HG03039 (cell line): ENCODE measurements around the gene VTN.
A peak's percentile ranks its signal among the peaks of the same experiment; 100 is the strongest.

ENCODE experiments used
- ATAC-seq: cut with Tn5 transposase; IDR thresholded peaks from one replicate; pipeline ENCODE4 v1.9.1; 2021; ENCODE audit warnings: mild to moderate bottlenecking, moderate library complexity; ENCODE audit not compliant: unreplicated experiment

The VTN gene

GRCh38 chr17:28395968-28396367 is 25.9 kb upstream of the VTN start:
- ATAC-seq, result no peak

GRCh38 chr17:28395426-28395825 is 25.3 kb upstream of the VTN start:
- no peak for ATAC-seq

- no peak for ATAC-seq
These were observed 24.4 kb upstream of the VTN start for GRCh38 chr17:28394337-28395116.

- no peak for ATAC-seq
These were observed 22.4 kb upstream of the VTN start for GRCh38 chr17:28392491-28392890.

DNA sequence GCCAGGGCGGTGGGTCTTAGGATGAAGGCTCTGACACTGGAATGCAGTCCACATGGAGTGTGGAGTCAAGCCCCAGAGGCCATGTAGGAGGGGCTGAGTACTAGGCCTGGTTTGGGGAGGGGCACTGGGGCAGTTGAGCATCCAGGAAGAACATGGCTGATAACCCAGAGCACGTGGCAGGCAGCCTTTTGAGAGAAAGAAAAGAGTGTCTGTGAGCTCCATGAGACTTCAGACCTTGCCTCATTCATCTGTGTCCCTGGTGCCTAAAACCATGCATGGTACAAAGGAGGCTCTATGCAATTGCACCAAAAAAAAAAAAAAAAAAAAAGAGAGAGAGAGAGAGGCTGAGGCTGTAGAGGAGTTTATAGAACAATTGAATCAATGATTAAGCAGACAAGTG is 21.3 kb upstream of the VTN start:
- ATAC-seq, result no peak

DNA sequence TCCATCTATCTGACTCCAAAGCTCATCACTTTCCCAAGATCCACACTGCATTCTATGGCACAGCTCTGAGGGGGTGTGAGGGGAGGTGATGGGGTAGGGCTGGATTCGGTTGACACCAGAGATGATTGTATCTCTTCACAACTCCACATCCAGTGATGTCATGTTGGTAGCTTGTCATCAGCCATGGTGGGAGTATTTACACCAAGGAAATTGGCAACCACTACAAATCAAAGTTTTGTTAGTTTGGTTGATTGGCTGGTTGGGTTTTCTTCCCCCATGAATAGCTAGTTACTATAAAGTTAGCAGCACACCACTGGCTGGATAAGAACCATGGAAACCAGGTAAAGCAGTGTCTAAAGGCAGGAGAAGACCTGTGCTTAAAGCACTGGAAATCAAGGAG is 20.9 kb upstream of the VTN start:
- ATAC-seq, result no peak

DNA sequence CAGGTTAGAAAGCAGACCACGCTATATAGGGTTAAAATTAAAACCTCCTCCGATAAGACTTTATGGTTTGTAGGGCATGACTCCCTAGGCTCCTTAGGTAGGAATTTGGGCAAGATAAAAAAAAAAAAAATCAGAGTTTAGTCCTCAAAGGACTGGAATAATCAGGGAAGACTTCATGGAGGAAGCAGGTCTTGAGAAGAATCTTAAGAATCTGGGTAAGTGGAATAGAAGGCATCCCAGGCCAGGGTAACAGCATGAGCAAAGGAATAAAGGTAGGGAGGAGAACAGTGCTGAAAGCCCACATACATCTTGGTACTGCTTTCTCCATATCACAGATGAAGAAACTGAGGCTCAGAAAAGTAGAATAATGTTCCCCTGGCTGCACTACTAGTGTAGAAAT is 20.5 kb upstream of the VTN start:
- ATAC-seq, result no peak

- no peak for ATAC-seq
These were observed 20.0 kb upstream of the VTN start for GRCh38 chr17:28390141-28390540.

GRCh38 chr17:28388106-28388505 is 18.0 kb upstream of the VTN start:
- no peak for ATAC-seq

DNA sequence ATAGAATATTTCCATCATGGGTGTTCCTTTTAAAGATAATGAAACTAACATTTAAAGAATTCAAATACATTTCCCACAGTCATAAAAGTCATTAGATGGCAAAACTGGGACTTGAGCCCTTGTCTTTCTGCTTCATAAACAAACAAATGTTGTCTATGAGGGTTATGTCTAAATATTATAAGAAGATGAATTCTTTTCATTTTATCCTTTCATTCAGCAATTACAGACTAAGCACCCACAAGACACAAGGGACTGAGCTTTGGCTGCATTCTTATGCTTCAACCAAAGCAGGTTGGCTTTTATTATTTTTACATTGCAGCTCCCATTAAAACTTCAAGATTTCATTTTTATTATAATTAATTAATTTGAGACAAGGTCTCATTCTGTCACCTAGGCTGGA is 16.3 kb upstream of the VTN start:
- no peak for ATAC-seq

GRCh38 chr17:28385406-28385805 is 15.3 kb upstream of the VTN start:
- ATAC-seq, result no peak

DNA sequence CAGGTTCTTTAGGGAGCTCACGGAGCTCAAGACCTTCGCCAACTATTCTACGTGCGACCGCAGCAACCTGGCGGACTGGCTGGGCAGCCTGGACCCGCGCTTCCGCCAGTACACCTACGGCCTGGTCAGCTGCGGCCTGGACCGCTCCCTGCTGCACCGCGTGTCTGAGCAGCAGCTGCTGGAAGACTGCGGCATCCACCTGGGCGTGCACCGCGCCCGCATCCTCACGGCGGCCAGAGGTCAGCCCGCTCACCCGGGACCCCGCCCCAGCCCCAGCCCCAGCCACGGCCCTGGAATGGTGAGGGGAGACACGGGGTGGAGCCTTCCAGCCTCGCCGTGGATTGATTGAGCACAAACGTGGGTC is 14.9 kb upstream of the VTN start:
- ATAC-seq, result no peak

GRCh38 chr17:28384281-28385036 is 14.4 kb upstream of the VTN start:
- ATAC-seq, result no peak

DNA sequence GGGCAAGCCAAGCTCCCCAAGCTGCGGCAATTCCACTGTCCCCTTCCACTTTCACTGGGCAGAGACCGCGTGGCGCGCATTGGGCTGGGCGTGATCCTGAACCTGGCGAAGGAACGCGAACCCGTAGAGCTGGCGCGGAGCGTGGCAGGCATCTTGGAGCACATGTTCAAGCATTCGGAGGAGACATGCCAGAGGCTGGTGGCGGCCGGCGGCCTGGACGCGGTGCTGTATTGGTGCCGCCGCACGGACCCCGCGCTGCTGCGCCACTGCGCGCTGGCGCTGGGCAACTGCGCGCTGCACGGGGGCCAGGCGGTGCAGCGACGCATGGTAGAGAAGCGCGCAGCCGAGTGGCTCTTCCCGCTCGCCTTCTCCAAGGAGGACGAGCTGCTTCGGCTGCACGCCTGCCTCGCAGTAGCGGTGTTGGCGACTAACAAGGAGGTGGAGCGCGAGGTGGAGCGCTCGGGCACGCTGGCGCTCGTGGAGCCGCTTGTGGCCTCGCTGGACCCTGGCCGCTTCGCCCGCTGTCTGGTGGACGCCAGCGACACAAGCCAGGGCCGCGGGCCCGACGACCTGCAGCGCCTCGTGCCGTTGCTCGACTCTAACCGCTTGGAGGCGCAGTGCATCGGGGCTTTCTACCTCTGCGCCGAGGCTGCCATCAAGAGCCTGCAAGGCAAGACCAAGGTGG is 11.2 kb upstream of the VTN start:
- ATAC-seq, result no peak

DNA sequence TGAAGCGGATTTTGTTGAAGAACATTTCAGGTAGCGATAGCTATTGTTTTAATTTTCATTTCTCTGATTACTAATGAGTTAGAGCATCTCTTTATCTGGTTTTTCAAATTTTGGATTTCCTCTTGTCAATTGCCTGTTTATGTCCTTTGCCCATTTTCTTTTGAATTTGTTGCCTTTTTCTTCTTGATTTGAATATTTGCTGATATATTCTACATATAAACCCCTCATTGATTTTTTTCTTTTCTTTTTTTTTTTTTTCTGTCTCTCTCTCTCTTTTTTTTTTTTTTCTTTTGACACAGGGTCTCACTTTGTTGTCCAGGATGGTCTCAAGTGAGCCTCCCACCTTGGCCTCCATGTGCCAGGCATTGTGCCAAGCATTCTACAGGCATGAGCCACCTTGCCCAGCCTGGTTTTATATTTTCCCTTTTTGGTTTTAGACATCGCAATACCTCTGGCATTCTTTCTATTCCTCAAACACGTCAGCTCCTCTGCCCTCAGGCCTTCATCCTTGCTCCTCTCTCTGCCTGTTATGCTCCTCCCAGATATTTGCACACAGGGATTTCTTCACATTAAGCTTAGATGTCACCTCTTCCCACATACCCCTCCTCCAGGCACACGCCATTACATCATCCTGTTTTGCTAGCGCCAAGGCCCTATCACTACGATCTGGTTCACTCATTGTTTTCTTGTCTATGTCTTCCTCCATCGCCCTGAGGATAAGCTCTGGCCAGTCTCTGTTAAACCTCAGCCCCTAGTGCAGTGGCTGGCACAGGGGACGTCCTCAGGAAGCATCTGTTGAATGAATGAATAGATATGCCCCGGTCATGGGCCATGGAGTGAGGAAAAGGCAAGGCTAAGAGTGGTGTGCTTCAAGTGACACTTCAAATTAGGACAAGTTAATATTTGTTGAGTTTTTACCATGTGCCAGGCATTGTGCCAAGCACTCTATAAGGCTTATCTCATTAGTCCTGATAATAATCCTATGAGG is 10.0 kb upstream of the VTN start:
- ATAC-seq, result no peak

- no peak for ATAC-seq
These were observed 2.8 kb upstream of the VTN start for GRCh38 chr17:28372945-28373274.

- peak; percentile 14 for ATAC-seq
These were observed 2.3 kb upstream of the VTN start for GRCh38 chr17:28372203-28372944.

DNA sequence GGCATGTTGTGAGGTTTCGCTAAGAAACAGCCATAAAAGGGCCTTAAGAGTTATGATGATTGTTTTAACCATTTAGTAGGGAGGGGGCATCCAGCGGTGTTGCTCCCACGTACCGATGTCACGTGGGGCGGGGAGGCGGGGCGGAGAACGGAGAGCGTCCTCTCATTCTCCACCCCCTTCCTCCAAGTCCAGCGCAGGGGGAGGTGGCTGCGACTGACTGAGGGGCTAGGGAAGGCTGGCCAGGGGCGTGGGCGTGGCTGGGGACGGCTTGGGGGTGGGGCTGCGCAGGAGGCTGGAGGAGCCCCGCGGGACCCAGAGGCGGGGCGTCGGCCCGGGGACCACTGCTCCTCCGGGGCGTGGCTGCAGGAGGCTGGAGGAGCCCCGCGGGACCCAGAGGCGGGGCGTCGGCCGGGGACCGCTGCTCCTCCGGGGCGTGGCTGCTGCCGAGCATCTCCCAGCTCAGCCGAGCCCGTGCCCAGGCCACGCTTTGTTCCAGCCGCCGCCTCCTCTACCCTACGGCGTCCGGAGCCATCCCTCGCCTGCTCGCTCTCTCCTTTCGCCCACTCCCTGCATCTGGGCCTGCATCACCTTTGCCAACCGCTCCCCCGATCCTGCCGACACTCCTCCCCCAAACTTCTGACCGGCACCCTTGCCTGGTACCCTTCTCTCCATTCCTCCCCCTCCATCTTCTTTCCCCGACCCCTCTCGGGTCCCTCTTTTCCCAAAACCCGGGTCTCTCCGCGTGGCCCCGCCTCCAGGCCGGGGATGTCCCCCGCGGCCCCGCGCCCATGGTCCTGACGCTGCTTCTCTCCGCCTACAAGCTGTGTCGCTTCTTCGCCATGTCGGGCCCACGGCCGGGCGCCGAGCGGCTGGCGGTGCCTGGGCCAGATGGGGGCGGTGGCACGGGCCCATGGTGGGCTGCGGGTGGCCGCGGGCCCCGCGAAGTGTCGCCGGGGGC is 1.4 kb upstream of the VTN start, which contains the start of gene SARM1:
TSS of gene SARM1 (plus strand) at position 450 of the 958 bp plus-strand sequence. CDS start at position 789, 339 bp downstream.
- ATAC-seq, result peak; percentile 41

DNA sequence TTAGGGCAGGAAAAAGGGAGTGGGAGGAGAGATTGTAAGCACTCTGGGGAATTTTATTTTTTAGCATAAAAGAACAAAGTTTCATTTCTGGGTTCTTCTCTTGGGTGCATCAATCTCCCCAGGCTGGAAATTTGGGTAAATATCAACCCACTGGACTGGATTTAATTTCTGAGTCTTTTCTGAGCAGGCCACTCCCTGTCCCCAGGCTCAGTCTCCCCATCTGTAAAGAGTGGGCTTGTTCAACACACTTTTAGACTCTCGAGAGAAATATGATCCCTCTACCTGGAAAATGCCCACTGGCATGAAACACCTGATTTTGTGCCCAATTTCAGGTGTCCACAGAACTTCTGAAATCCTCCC is 617 bp upstream of the VTN start:
- ATAC-seq, result no peak
